Measurements from ENCODE around the gene SUV39H1.

The SUV39H1 gene

DNA sequence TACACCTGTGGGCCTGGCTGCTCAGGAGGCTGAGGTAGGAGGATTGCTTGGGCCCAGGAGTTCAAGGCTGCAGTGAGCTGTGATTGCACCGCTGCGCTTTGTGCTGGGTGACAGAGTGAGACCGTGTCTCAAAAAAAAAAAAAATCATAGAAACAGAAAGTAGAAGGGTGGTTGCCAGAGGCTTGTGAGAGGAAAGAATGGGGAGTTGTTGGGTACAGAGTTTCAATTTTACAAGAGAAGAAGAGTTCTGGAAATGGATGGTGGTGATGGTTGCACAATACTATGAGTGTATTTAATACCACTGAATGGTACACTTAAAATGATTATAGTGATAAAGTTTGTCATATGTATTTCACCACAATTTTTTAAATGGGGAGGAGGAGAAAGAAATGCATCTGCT is 54.8 kb downstream of the SUV39H1 start:
- DNase-seq (ENCODE audit: low read depth) = no peak
- TF ChIP-seq, protein P1, sequence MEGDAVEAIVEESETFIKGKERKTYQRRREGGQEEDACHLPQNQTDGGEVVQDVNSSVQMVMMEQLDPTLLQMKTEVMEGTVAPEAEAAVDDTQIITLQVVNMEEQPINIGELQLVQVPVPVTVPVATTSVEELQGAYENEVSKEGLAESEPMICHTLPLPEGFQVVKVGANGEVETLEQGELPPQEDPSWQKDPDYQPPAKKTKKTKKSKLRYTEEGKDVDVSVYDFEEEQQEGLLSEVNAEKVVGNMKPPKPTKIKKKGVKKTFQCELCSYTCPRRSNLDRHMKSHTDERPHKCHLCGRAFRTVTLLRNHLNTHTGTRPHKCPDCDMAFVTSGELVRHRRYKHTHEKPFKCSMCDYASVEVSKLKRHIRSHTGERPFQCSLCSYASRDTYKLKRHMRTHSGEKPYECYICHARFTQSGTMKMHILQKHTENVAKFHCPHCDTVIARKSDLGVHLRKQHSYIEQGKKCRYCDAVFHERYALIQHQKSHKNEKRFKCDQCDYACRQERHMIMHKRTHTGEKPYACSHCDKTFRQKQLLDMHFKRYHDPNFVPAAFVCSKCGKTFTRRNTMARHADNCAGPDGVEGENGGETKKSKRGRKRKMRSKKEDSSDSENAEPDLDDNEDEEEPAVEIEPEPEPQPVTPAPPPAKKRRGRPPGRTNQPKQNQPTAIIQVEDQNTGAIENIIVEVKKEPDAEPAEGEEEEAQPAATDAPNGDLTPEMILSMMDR (IDR thresholded peaks at IDR 0.05; ENCODE audit: insufficient read depth, low read depth, low read length, missing control alignments) = no peak
- H3K4me3 ChIP-seq (ENCODE audit: low read length) = no peak overlapping the region

DNA sequence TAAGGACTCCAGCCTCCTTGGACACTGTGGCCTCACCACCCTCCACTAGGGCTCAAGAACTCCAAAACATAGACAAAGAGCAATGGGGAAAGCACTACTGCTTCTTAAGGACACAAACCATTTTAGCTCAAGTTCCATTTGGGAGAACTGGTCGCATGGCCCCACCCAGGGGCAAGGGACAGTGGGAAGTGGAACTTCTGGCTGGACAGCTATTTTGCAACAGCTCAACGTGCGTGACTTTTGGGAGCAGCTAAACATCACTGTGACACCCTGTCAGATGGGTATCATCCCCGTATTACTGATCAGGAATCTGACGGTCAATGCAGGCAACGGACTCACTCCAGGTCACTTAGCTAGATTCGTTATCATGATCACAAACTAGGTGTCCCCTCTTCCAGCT is 56.0 kb downstream of the SUV39H1 start:
- TF ChIP-seq, protein P1 (IDR thresholded peaks at IDR 0.05; ENCODE audit: insufficient read depth, low read depth, low read length, missing control alignments) = no peak
- no peak for DNase-seq (ENCODE audit: low read depth)
- no peak overlapping the region for H3K4me3 ChIP-seq (ENCODE audit: low read length)

GRCh38 chrX:48753708-48754228 is 57.2 kb downstream of the SUV39H1 start:
- TF ChIP-seq, protein P1 (IDR thresholded peaks at IDR 0.05; ENCODE audit: insufficient read depth, low read depth, low read length, missing control alignments) = no peak
- no peak overlapping the region for H3K4me3 ChIP-seq (ENCODE audit: low read length)
- DNase-seq (ENCODE audit: low read depth) = no peak

- H3K4me3 ChIP-seq (ENCODE audit: low read length) = no peak overlapping the region
- TF ChIP-seq, protein P1 (IDR thresholded peaks at IDR 0.05; ENCODE audit: insufficient read depth, low read depth, low read length, missing control alignments) = no peak
- DNase-seq (ENCODE audit: low read depth) = no peak
Observed at GRCh38 chrX:48754238-48754637, 57.7 kb downstream of the SUV39H1 start.

Measured in epithelial cell of esophagus (primary cell).